ENCODE data around the gene PHEX. TPM values are rescaled to one million over a fixed set of nuclear protein-coding genes. Genes with fewer than 3 reads are reported as not detected.

The PHEX gene
- total RNA-seq, 1 experiment from 2014 or later, result 1.1 TPM

DNA sequence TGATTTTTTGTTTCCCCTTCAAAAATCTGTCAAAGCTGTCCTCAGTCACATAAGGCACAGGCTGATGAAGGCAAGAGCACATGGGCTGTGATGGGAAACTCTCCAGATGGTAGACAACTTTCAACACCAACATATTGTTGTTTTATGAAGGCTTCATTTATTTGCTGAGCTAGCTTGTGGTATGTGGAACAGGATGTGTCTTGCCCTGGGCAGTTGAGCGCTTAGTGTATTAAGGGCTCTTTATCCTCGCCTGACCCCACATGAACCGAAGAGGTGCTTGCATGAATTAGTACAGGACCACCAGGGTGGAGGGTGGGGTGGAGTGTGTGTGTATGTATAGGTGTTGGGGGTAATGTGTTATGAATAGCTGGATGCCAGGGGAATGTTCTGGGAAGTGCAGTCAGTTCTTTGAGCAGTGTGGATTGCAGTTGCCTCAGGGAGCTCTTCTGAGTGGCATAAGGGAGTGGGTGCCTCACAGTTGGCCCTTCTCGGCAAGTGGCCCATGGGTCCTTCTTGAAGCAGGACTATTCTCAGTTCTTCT, 103.1 kb downstream of the PHEX start:
- peak overlapping the region; percentile 99 for H3K27ac ChIP-seq

DNA sequence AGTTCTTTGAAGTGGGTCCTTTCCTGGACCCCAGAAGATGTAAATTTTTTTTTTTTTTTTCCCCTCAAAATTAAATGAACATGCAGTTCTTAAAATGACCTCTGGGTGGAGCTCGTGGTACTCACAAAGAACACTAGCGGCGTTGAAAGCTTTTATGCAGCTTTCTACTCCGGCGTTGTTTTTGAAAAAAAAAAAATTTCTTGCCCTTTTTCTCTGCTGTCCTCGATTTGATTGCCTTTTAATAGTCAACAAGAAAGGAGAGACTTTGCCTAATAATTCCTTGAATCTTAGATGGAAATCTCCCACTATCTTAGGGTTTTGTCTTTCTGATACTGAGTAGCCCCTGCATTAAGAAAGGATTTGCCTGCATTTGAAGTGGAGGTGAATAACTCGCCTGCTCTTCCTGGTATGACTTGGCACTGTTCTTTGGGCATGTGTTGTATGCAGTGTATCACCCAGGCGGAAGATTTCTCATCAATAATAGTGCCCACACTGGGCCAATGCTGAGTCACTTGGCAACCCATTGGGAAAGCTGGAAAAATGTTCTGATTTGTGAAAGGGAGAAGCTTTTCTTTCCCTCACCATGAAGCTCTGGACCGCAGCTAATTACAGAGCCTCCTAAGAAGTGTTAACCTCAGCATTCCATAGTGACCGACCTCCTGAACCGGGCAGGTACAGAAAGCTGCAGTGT, 104.0 kb downstream of the PHEX start:
- peaks cover 27% of the 10 kb centered on the region for H3K4me1 ChIP-seq
- H3K9me3 ChIP-seq (replicated peaks), result no peaks in the 10 kb centered on the region
- peak; percentile 51 to 86 for DNase-seq
- peak overlapping the region; percentile 99 for H3K27ac ChIP-seq
- H3K36me3 ChIP-seq, result no peaks in the 10 kb centered on the region
- peak overlapping the region; percentile 37 for H3K4me3 ChIP-seq
- H3K27me3 ChIP-seq, result no peaks in the 10 kb centered on the region

More for the DNA sequence above, 103.1 kb downstream of the PHEX start:
- no peaks in the 10 kb centered on the region for H3K27me3 ChIP-seq
- DNase-seq, result peak; percentile 97 to 98
- no peaks in the 10 kb centered on the region for H3K9me3 ChIP-seq (replicated peaks)
- H3K36me3 ChIP-seq, result no peaks in the 10 kb centered on the region
- peak overlapping the region; percentile 37 for H3K4me3 ChIP-seq
- peaks cover 27% of the 10 kb centered on the region for H3K4me1 ChIP-seq

- peaks cover 27% of the 10 kb centered on the region for H3K4me1 ChIP-seq
- no peaks in the 10 kb centered on the region for H3K27me3 ChIP-seq
- H3K27ac ChIP-seq, result peak overlapping the region; percentile 99
- no peaks in the 10 kb centered on the region for H3K9me3 ChIP-seq (replicated peaks)
- H3K4me3 ChIP-seq, result peak overlapping the region; percentile 37
- no peaks in the 10 kb centered on the region for H3K36me3 ChIP-seq
- DNase-seq, result peak in 1 of 2 experiments; percentile 34
Measured at GRCh38 chrX:22136711-22137110, 104.6 kb downstream of the PHEX start.

GRCh38 chrX:22139822-22140221, 107.7 kb downstream of the PHEX start:
- no peaks in the 10 kb centered on the region for H3K36me3 ChIP-seq
- no peaks in the 10 kb centered on the region for H3K9me3 ChIP-seq (replicated peaks)
- H3K27me3 ChIP-seq, result no peaks in the 10 kb centered on the region
- no peak overlapping the region for H3K27ac ChIP-seq
- no peak overlapping the region for H3K4me3 ChIP-seq
- peaks cover 16% of the 10 kb centered on the region for H3K4me1 ChIP-seq
- DNase-seq, result no peak

- H3K27me3 ChIP-seq, result no peaks in the 10 kb centered on the region
- no peak overlapping the region for H3K4me3 ChIP-seq
- H3K36me3 ChIP-seq, result no peaks in the 10 kb centered on the region
- H3K4me1 ChIP-seq, result peaks cover 9% of the 10 kb centered on the region
- no peak for DNase-seq
- no peak overlapping the region for H3K27ac ChIP-seq
- H3K9me3 ChIP-seq (replicated peaks), result no peaks in the 10 kb centered on the region
Measured at GRCh38 chrX:22141047-22141730, 109.1 kb downstream of the PHEX start.

DNA sequence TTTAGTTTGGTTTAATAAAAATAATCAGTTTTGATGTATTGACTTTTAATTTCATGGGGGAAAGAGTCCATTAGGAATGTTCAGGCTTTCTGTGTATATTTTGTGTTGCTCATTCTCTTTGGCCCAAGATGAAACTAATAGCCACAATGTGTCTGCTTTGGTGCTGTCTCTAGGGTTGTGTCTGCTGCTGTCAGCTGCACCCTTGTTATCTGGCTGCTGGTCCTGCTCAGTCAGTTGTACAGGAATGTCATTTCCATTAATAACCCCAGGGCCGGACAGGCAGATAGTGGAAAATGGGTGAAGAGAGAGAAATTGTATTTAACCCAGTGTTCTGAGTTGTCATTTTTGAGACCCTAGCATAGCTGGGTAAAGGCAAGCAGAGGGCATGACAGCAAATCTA, 115.1 kb downstream of the PHEX start:
- Histone ChIP-seq H3K4me3 (no peak overlapping the region), H3K9me3 (replicated peaks) (no peaks in the 10 kb centered on the region), H3K36me3 (no peaks in the 10 kb centered on the region), H3K27me3 (no peaks in the 10 kb centered on the region), H3K4me1 (no peaks in the 10 kb centered on the region), H3K27ac (no peak overlapping the region)
- DNase-seq, result no peak

DNA sequence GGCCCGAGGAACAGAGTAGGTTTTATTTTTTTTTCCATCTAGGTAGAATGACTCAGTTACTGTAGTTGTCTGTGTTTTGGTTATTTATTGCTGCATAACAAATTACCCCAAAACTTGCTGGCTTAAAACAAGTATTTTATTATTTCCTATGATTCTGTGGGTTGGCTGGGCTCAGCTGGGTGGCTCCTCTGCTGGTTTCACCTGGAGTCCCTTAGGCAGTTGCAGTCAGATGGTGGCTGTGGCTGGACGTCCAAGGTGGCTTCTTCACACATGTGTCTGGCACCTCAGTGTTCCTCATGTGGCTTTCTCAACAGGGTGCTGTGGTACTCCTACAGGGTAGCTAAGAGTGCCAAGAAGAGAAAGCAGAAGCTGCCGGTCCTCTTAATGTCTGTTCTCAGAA, 115.8 kb downstream of the PHEX start:
- H3K9me3 ChIP-seq (replicated peaks), result no peaks in the 10 kb centered on the region
- H3K27ac ChIP-seq, result no peak overlapping the region
- H3K27me3 ChIP-seq, result no peaks in the 10 kb centered on the region
- DNase-seq, result no peak
- no peaks in the 10 kb centered on the region for H3K36me3 ChIP-seq
- no peaks in the 10 kb centered on the region for H3K4me1 ChIP-seq
- H3K4me3 ChIP-seq, result no peak overlapping the region

DNA sequence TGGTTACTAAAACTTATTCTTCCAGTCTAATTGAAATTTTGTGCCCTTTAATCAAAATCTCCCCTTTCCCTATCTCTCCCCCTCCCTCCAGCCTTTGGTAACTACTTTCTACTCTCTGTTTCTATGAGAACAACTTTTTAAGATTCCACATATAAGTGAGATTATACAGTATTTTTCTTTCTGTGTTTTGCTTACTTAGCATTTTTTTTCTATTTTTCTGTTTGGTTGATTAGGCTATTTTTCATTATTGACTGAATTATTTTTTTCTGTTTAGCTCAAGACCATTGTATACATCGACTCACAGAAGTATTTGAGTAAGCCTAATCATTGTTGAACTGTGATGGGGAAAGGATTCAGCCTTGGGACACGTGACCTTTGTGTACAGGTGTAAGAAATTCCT, 116.4 kb downstream of the PHEX start:
- no peak overlapping the region for H3K4me3 ChIP-seq
- H3K36me3 ChIP-seq, result no peaks in the 10 kb centered on the region
- H3K9me3 ChIP-seq (replicated peaks), result no peaks in the 10 kb centered on the region
- H3K27me3 ChIP-seq, result no peaks in the 10 kb centered on the region
- H3K27ac ChIP-seq, result no peak overlapping the region
- no peak for DNase-seq
- no peaks in the 10 kb centered on the region for H3K4me1 ChIP-seq

DNA sequence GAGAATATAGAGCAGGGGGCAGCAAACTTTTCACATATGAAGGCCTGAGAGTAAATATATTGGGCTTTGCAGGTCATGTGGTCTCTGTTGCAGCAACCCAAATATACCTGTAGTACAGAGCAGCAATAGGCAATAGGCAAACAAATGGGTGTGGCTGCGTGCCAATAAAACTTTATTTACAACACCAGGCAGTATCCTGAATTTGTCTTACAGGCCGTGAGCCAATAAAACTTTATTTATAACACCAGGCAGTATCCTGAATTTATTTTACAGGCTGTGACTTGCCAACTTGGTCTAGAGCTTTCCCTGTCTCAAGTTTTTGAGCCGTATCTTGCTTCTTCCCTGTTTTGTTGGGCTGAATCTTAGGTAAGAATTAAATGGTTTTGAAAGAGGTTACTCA, 118.2 kb downstream of the PHEX start:
- H3K27ac ChIP-seq, result no peak overlapping the region
- H3K36me3 ChIP-seq, result no peaks in the 10 kb centered on the region
- H3K4me1 ChIP-seq, result peaks cover 3% of the 10 kb centered on the region; the same call in 1 of the 2 replicates
- no peaks in the 10 kb centered on the region for H3K9me3 ChIP-seq (replicated peaks)
- DNase-seq, result no peak
- H3K4me3 ChIP-seq, result no peak overlapping the region
- H3K27me3 ChIP-seq, result no peaks in the 10 kb centered on the region

DNA sequence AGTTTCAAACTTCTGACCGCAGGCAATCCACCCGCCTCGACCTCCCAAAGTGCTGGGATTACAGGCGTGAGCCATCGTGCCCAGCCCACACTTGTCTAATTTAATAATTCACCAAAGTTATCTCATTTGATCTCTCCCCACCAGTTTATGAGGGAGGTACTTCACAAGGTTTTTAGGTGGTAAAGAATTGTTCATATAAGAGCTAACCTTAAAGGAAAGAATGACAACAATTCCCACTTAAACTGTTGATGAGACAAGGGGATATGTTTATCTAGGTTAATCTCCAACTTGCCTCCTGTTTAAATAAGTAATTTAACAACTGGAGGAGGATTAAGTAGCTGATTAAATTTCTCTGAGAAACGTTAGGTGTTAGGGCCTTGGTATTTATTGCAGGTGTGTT, 123.0 kb downstream of the PHEX start:
- Histone ChIP-seq H3K27ac (no peak overlapping the region), H3K4me3 (no peak overlapping the region), H3K27me3 (no peaks in the 10 kb centered on the region), H3K9me3 (replicated peaks) (no peaks in the 10 kb centered on the region), H3K36me3 (no peaks in the 10 kb centered on the region), H3K4me1 (peaks cover 43% of the 10 kb centered on the region)
- DNase-seq, result no peak

GRCh38 chrX:22159071-22159470, 126.9 kb downstream of the PHEX start:
- Histone ChIP-seq H3K4me1 (peaks cover 57% of the 10 kb centered on the region), H3K4me3 (no peak overlapping the region), H3K27me3 (no peaks in the 10 kb centered on the region), H3K27ac (no peak overlapping the region), H3K36me3 (no peaks in the 10 kb centered on the region), H3K9me3 (replicated peaks) (no peaks in the 10 kb centered on the region)
- peak; percentile 68 to 69 for DNase-seq

DNA sequence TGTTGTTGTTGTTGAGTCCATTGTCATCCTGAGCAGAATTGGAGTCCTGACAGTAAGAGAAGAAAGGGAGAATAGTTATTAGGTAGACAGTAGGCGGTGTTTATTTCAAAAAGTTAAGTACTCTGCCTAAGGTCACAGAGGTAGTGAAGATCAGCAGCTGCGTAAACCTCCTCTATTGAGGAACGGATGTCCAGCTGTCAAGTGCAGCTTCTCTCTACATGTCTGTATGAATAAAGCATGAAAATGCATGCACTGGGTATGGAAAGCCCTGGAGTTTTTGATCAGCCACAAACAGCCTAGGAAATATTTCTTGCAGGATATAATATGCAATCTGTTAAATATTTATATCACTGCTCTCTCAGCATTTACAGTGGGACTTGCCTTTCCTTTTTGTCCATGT, 131.2 kb downstream of the PHEX start:
- Histone ChIP-seq H3K27ac (peak overlapping the region; percentile 11; the same call in 1 of the 2 replicates), H3K9me3 (replicated peaks) (no peaks in the 10 kb centered on the region), H3K4me1 (peaks cover 40% of the 10 kb centered on the region), H3K36me3 (no peaks in the 10 kb centered on the region), H3K27me3 (no peaks in the 10 kb centered on the region), H3K4me3 (no peak overlapping the region)
- peak; percentile 51 to 69 for DNase-seq

GRCh38 chrX:22164770-22165388, 132.8 kb downstream of the PHEX start:
- no peaks in the 10 kb centered on the region for H3K9me3 ChIP-seq (replicated peaks)
- peaks cover 27% of the 10 kb centered on the region for H3K4me1 ChIP-seq
- no peak overlapping the region for H3K27ac ChIP-seq
- no peak overlapping the region for H3K4me3 ChIP-seq
- H3K27me3 ChIP-seq, result no peaks in the 10 kb centered on the region
- H3K36me3 ChIP-seq, result no peaks in the 10 kb centered on the region
- DNase-seq, result no peak

DNA sequence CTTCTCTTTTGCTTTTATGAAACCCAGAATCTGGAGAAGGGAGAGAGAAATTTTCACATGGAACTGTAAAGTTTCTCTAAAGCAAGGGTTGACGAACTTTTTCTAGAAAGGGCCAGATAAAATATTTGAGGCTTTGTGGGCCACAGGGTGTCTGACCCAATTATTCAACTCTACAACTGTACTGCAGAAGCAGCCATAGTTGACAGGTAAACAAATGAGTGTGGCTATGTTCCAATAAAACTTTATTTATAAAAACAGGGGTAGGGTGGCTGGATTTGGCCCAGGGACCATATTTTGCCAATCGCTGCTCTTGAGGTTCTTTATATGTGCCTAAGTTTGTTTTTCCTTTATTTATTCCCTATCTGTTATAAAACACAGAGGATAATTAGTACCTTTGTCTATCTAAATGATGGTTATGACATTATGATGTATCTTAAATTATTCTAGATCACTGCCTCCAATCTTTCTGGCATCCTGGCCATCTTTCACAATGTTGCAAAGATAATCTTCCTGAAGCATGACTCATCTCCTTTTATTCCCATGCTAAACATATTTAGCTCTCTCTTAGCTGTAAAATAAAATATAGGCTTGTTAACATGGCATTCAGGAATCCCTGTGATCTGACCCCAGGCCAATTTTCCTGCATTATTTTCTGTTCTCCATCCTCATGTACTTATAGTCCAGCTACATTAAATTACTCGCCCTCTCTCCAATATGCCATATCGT, 133.8 kb downstream of the PHEX start:
- Histone ChIP-seq H3K9me3 (replicated peaks) (no peaks in the 10 kb centered on the region), H3K4me1 (peaks cover 32% of the 10 kb centered on the region), H3K36me3 (no peaks in the 10 kb centered on the region), H3K27me3 (no peaks in the 10 kb centered on the region), H3K4me3 (no peak overlapping the region), H3K27ac (no peak overlapping the region)
- DNase-seq, result no peak
